Ishikawa (cell line): ENCODE data around the gene PRICKLE4.

Experiments
- CEBPB ChIP-seq: IDR thresholded peaks from 2 replicates; pipeline ENCODE4 v1.6.1; 2012
- CREB1 ChIP-seq: IDR thresholded peaks from 2 replicates; pipeline ENCODE4 v1.6.1; 2012; ENCODE audit warnings: low read depth
- EGR1 ChIP-seq: IDR thresholded peaks from 2 replicates; pipeline ENCODE4 v1.6.1; 2012
- EP300 ChIP-seq: IDR thresholded peaks from 2 replicates; pipeline ENCODE4 v1.6.1; 2012; ENCODE audit warnings: borderline replicate concordance
- FOXM1 ChIP-seq: IDR thresholded peaks from 2 replicates; pipeline ENCODE4 v1.6.1; 2012; ENCODE audit warnings: low read depth, borderline replicate concordance
- NFIC ChIP-seq: IDR thresholded peaks from 2 replicates; pipeline ENCODE4 v1.6.1; 2012
- RAD21 ChIP-seq: IDR thresholded peaks from 2 replicates; pipeline ENCODE4 v1.6.1; 2012; ENCODE audit warnings: low read depth
- TAF1 ChIP-seq: IDR thresholded peaks from 2 replicates; pipeline ENCODE4 v1.6.1; 2012; ENCODE audit warnings: low read depth, mild to moderate bottlenecking
- TCF12 ChIP-seq: IDR thresholded peaks from 2 replicates; pipeline ENCODE4 v1.6.1; 2012; ENCODE audit warnings: low read depth
- TEAD4 ChIP-seq: IDR thresholded peaks from 2 replicates; pipeline ENCODE4 v1.6.1; 2012
- YY1 ChIP-seq: IDR thresholded peaks from 2 replicates; pipeline ENCODE4 v1.6.1; 2012; ENCODE audit warnings: low read depth
- ZBTB7A ChIP-seq: IDR thresholded peaks from 2 replicates; pipeline ENCODE4 v1.6.1; 2012; ENCODE audit warnings: low read depth
- TF ChIP-seq, protein P1 (sequence below): IDR thresholded peaks from 2 replicates; pipeline ENCODE4 v1.6.1; 2012
- TF ChIP-seq, protein P2 (sequence below): IDR thresholded peaks from 2 replicates; pipeline ENCODE4 v1.6.1; 2012
- TF ChIP-seq, protein P3 (sequence below): IDR thresholded peaks from 2 replicates; pipeline ENCODE4 v1.6.1; 2012; ENCODE audit warnings: low read depth, mild to moderate bottlenecking

Gene PRICKLE4

DNA sequence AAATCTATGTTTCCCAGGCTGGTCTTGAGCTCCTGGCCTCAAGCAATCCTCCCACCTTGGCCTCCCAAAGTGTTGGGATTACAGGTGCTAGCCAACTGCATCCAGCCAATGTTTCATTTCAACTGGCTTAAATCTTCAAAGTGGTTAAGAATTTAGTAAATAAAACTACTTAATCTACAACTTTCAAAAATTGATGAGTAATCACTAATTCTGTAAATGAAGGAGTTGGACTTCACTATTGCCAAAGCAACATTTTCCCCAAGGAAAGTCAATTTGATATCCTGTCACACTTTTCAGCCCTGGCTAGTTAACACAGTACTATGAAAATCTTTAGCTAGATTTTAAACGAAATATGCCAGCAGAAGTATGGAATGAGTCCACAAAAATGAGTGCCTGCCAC is 10.7 kb downstream of the PRICKLE4 start:
- TF ChIP-seq TEAD4 (no peak), FOXM1 (no peak), ZBTB7A (no peak), YY1 (no peak), CREB1 (no peak), RAD21 (no peak), TCF12 (no peak), NFIC (no peak), EGR1 (no peak), CEBPB (no peak), TAF1 (no peak), EP300 (no peak)
- TF ChIP-seq, protein P1, sequence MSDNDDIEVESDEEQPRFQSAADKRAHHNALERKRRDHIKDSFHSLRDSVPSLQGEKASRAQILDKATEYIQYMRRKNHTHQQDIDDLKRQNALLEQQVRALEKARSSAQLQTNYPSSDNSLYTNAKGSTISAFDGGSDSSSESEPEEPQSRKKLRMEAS = no peak
- TF ChIP-seq, protein P2, sequence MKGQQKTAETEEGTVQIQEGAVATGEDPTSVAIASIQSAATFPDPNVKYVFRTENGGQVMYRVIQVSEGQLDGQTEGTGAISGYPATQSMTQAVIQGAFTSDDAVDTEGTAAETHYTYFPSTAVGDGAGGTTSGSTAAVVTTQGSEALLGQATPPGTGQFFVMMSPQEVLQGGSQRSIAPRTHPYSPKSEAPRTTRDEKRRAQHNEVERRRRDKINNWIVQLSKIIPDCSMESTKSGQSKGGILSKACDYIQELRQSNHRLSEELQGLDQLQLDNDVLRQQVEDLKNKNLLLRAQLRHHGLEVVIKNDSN = no peak
- TF ChIP-seq, protein P3, sequence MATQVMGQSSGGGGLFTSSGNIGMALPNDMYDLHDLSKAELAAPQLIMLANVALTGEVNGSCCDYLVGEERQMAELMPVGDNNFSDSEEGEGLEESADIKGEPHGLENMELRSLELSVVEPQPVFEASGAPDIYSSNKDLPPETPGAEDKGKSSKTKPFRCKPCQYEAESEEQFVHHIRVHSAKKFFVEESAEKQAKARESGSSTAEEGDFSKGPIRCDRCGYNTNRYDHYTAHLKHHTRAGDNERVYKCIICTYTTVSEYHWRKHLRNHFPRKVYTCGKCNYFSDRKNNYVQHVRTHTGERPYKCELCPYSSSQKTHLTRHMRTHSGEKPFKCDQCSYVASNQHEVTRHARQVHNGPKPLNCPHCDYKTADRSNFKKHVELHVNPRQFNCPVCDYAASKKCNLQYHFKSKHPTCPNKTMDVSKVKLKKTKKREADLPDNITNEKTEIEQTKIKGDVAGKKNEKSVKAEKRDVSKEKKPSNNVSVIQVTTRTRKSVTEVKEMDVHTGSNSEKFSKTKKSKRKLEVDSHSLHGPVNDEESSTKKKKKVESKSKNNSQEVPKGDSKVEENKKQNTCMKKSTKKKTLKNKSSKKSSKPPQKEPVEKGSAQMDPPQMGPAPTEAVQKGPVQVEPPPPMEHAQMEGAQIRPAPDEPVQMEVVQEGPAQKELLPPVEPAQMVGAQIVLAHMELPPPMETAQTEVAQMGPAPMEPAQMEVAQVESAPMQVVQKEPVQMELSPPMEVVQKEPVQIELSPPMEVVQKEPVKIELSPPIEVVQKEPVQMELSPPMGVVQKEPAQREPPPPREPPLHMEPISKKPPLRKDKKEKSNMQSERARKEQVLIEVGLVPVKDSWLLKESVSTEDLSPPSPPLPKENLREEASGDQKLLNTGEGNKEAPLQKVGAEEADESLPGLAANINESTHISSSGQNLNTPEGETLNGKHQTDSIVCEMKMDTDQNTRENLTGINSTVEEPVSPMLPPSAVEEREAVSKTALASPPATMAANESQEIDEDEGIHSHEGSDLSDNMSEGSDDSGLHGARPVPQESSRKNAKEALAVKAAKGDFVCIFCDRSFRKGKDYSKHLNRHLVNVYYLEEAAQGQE = no peak

- TF ChIP-seq CEBPB = no peak
- TF ChIP-seq, protein P3 = no peak
- TF ChIP-seq RAD21 = no peak
- TF ChIP-seq TCF12 = no peak
- no peak for TF ChIP-seq YY1
- TF ChIP-seq ZBTB7A = no peak
- TF ChIP-seq NFIC = no peak
- TF ChIP-seq, protein P2 = no peak
- TF ChIP-seq, protein P1 = no peak
- TF ChIP-seq EGR1 = no peak
- no peak for TF ChIP-seq EP300
- TF ChIP-seq FOXM1 = no peak
- TF ChIP-seq CREB1 = no peak
- TF ChIP-seq TEAD4 = no peak
- no peak for TF ChIP-seq TAF1
These were observed 11.4 kb downstream of the PRICKLE4 start for GRCh38 chr6:41791984-41792383.

- TF ChIP-seq TCF12 (no peak), ZBTB7A (no peak), TEAD4 (no peak), FOXM1 (no peak)
- TF ChIP-seq, protein P3 = no peak
These were observed 15.9 kb downstream of the PRICKLE4 start for GRCh38 chr6:41796474-41796873.

DNA sequence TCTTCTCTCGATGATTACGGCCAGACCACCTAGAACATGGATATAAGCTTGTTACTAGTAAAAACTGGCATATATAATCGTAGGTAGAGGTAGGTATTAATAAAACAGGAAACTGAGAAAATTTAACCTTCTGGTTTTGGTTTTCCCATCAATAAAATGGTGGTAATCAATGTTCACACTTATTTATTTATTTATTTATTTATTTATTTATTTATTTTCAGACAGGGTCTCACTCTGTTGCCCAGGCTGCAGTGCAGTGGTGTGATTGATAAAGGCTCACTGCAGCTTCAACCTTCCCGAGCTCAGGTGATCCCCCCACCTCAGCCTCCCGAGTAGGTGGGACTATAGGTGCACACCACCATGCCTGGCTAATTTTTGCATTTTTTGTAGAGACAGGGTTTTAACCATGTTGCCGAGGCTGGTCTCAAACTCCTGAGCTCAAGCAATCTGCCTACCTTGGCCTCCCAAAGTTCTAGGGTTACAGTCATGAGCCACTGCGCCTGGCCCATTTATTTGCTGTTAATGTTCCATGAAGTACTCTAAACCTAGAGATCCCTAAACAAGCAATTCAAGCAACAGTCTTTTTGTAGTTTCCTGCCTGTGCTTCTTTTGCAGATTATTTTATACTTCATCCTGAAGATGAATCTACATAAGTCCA is 18.4 kb downstream of the PRICKLE4 start:
- TF ChIP-seq, protein P1 = no peak
- TF ChIP-seq TAF1 (no peak), FOXM1 (no peak), TCF12 (no peak), RAD21 (no peak), NFIC (no peak), ZBTB7A (no peak), EP300 (no peak), TEAD4 (no peak), CEBPB (no peak), CREB1 (no peak), YY1 (no peak), EGR1 (no peak)
- TF ChIP-seq, protein P3 = no peak
- TF ChIP-seq, protein P2 = no peak
